ENCODE measurements around the gene ENTHD1. TPM values are rescaled to one million over a fixed set of nuclear protein-coding genes. Genes with fewer than 3 reads are reported as not detected.

Gene ENTHD1
- total RNA-seq, 1 experiment from 2014 or later = not detected

- no peak for DNase-seq
Measured at GRCh38 chr22:39917197-39917643, 23.7 kb upstream of the ENTHD1 start.

GRCh38 chr22:39916496-39916895, 22.9 kb upstream of the ENTHD1 start:
- Mint-ChIP-seq H3K4me1 (ENCODE audit: low read depth, unreplicated experiment) (no peaks in the 10 kb centered on the region), H3K27me3 (ENCODE audit: unreplicated experiment) (peaks cover 92% of the 10 kb centered on the region), H3K4me3 (ENCODE audit: low read depth, unreplicated experiment) (no peak overlapping the region), H3K27ac (ENCODE audit: unreplicated experiment) (no peak overlapping the region), H3K9me3 (ENCODE audit: low read depth, unreplicated experiment) (no peaks in the 10 kb centered on the region), H3K36me3 (ENCODE audit: insufficient read depth, unreplicated experiment) (no peaks in the 10 kb centered on the region)
- DNase-seq = no peak
- BruUV-seq (replicated peaks) = no TSS peak
- intact Hi-C loops (cut with micrococcal nuclease; ENCODE audit: unreplicated experiment) = no loop called here
- CTCF ChIA-PET = interaction anchor here (0.7 kb wide), 1 partner anchor 31 kb away, joined by 5 read pairs; no protein-coding TSS in a partner anchor
- no peak for TF ChIP-seq CTCF (IDR thresholded peaks at IDR 0.05; ENCODE audit: unreplicated experiment)

More at GRCh38 chr22:39917197-39917643, 23.7 kb upstream of the ENTHD1 start:
- Mint-ChIP-seq H3K4me3 (ENCODE audit: low read depth, unreplicated experiment) (no peak overlapping the region), H3K4me1 (ENCODE audit: low read depth, unreplicated experiment) (no peaks in the 10 kb centered on the region), H3K27ac (ENCODE audit: unreplicated experiment) (no peak overlapping the region), H3K9me3 (ENCODE audit: low read depth, unreplicated experiment) (no peaks in the 10 kb centered on the region), H3K27me3 (ENCODE audit: unreplicated experiment) (peaks cover 92% of the 10 kb centered on the region), H3K36me3 (ENCODE audit: insufficient read depth, unreplicated experiment) (no peaks in the 10 kb centered on the region)
- TF ChIP-seq CTCF (IDR thresholded peaks at IDR 0.05; ENCODE audit: unreplicated experiment) = no peak
- no TSS peak for BruUV-seq (replicated peaks)
- CTCF ChIA-PET = interaction anchor here (0.6 to 0.7 kb wide), 2 partner anchors 157 to 415 kb away, joined by 3 read pairs; partner anchors contain the start of gene MIEF1
- intact Hi-C loops (cut with micrococcal nuclease; ENCODE audit: unreplicated experiment) = no loop called here

GRCh38 chr22:39915295-39915726, 21.8 kb upstream of the ENTHD1 start:
- no TSS peak for BruUV-seq (replicated peaks)
- CTCF ChIA-PET = interaction anchor here (0.6 kb wide), 1 partner anchor 11 kb away, joined by 3 read pairs; no protein-coding TSS in a partner anchor
- Mint-ChIP-seq H3K36me3 (ENCODE audit: insufficient read depth, unreplicated experiment) (no peaks in the 10 kb centered on the region), H3K27me3 (ENCODE audit: unreplicated experiment) (peaks cover 92% of the 10 kb centered on the region), H3K27ac (ENCODE audit: unreplicated experiment) (no peak overlapping the region), H3K4me1 (ENCODE audit: low read depth, unreplicated experiment) (no peaks in the 10 kb centered on the region), H3K4me3 (ENCODE audit: low read depth, unreplicated experiment) (no peak overlapping the region), H3K9me3 (ENCODE audit: low read depth, unreplicated experiment) (no peaks in the 10 kb centered on the region)
- DNase-seq = no peak
- intact Hi-C loops (cut with micrococcal nuclease; ENCODE audit: unreplicated experiment) = no loop called here
- TF ChIP-seq CTCF (IDR thresholded peaks at IDR 0.05; ENCODE audit: unreplicated experiment) = no peak

GRCh38 chr22:39914584-39914983, 21.0 kb upstream of the ENTHD1 start:
- no peak for DNase-seq
- Mint-ChIP-seq H3K27me3 (ENCODE audit: unreplicated experiment) (peaks cover 92% of the 10 kb centered on the region), H3K4me3 (ENCODE audit: low read depth, unreplicated experiment) (no peak overlapping the region), H3K9me3 (ENCODE audit: low read depth, unreplicated experiment) (no peaks in the 10 kb centered on the region), H3K36me3 (ENCODE audit: insufficient read depth, unreplicated experiment) (no peaks in the 10 kb centered on the region), H3K27ac (ENCODE audit: unreplicated experiment) (no peak overlapping the region), H3K4me1 (ENCODE audit: low read depth, unreplicated experiment) (no peaks in the 10 kb centered on the region)
- no TSS peak for BruUV-seq (replicated peaks)
- intact Hi-C loops (cut with micrococcal nuclease; ENCODE audit: unreplicated experiment) = no loop called here
- TF ChIP-seq CTCF (IDR thresholded peaks at IDR 0.05; ENCODE audit: unreplicated experiment) = no peak
- CTCF ChIA-PET = no interaction called here

Data from Calu3 (cell line).